Right forelimb (tissue), 1 donor: ENCODE results near the gene MRO.
A peak's percentile ranks its signal among the peaks of the same experiment; 100 is the strongest.
"Not testable (repeated sequence)": the region's sequence is repeated elsewhere in the genome, so short reads cannot be mapped to it uniquely, and the experiment has no call there.

Source experiments
- DNase-seq: peaks from one replicate; pipeline ENCODE4 v3.0.0-alpha.2; 2018

Gene MRO

DNA sequence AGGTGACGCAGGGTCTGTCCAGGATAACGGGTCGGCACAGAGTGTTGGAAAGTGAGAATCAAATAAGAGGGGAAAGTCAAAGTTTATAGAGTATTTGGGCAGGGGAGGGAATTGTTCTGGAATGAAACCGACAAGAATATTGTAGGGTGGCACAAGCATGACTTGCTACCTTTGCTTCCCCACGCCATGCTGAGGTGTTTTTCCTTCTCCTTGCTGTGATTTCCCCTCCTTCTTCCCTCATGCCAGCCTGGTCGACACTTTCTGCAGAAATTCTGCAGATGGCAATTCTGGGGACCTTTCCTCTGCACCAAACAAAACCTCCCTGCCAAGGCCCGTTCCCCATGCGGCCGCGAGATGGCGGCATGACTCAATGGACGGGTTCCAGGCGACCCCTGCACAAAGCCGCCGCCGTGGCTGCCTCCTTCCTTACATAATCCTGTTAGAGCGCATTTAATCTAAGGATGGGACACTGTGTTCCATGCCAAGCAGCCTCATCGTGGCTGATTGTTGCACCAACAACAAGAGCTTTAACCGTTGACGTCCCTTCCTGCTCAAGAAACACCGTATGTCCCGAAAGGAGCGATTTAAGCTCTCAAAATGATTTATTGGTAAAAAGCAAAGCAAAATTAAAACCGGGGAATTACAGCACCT is at the start of gene MRO:
Gene MRO, minus strand, starts transcription at position 289 of the 651 bp plus-strand sequence. CDS start 10,616 bp downstream, outside the sequence.
- peak; percentile 89 for DNase-seq

DNA sequence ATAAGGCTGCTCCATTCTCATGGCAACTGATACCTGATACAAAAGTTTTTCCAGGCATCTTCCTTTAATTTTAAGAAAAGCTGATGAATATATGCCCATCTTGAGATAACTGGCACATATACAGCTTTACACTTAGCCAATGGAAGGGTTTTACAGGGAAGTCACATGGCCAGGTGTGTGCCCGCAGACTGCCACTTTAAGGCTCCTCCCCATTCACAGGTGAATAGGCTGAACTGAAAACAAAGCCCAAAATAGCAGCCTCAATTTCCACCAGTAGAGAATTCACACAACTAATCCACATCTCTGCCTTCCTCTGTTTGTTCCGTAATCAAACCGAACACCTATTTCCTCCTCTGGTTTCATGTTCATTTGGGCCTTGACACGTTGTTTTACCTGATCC is 49.3 kb upstream of the MRO start:
- no peak for DNase-seq

DNA sequence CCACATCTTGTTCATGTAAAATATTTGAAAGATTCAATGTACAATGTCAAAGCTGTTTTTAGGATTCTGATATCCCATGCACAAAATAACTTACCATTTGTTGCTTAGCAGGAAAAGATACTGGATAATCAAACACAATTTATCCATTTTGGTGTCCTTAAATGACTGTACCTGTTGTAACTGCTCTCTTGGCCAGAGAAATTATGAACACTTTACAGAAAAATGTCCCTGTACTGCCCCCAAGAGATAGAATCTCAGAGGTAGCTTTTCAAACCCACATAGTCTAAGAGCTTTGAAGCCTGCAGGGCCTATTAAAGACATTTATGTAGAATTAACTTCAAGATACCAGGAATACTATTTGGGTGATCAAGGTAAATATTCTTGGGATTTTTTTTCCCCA is 46.9 kb upstream of the MRO start:
- DNase-seq, result no peak

DNA sequence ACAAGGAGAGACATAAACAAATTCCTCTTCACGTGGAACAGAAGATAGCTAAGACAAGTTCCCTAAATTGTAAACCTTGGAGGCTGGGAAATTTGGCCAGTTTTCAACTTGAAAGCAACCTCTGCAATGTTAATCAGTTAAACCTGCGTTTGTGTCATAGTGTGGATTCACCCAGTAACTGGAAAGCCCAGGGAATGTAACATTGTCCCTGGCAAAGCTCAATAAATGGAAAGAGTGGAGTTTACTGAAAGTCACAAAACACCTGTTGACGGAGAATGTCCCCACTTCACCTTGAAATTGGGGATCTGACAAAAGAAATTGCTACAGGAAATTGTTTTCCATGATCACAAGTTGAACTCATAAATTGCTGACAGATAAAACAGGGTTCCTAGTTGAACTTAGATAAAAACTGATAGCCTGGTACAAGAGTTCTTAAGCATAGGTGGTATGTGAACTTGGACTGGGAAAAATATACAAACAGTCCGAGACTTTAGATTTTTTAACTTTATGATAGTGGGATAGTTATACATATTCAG is 44.1 kb upstream of the MRO start:
- DNase-seq, result no peak

DNA sequence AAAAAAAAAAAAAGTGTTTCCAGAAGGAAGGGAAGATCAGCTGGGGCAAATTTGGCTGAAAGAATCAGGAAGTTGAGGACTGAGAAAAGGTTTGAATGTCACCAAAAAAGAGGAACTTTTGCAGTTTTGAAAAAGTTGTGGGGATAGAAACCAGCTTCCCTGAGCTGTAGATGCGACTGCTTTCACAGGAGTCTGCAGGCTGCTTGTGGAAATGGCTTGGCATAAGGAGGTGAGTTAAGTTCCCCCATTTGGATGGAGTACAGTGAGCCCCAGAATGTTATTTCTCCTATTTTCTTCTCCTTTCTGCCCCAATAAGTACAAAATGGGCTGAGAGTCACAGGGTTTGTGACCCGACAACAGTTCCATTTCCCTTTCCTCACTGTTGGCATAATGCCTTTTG is 42.6 kb upstream of the MRO start:
- DNase-seq, result no peak

DNA sequence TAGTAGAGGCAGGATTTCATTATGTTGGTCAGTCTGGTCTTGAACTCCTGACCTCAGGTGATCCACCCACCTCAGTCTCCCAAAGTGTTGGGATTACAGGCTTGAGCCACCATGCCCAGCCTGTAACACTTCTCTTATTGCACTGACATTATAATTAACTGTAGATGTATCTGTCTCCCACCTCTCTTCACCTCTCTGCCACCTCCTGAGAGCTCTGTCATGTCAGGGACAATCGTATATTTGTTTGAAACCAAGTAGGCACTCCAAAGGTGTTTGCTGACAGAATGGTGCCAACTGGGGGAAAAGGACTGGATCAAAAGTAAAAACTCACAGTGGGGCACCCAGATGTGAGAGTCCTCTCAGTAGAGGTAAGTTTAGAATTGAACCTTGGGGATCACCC is 41.8 kb upstream of the MRO start:
- no peak for DNase-seq

DNA sequence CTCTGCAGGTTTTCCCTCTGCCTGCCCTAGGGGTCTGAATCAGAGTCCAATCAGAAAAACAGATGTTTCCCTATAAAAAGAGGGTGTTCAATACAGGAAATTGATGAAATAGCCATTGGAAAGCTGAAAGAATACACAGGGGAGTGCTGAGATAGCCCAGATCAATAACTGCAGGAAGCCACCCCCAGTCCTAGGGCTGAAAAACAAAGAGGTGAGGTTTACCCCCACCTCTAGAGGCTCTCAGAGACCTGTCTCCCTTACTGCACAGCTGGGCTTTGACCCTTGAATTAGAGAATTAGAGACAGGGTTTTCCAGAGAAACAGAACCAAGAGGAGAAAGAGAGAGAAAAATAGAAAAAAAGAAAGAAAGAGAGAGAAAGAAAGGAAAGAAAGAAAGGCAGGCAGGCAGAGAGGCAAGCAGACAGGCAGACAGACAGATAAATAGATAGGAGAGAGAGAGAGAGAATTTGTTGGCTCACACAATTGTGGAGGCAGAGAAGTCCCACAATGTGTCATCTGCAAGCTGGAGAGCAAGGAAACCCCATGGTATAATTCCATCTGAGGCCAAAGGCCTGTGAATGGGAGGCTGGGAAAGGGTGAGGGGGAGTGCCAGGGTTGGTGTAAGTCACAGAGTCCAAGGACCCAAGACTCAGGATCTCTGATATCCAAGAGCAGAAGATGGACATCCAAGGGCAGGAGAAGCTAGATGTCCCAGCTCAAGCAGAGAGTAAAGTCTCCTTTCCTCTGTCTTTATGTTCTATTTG is 40.2 kb upstream of the MRO start:
- no peak for DNase-seq

DNA sequence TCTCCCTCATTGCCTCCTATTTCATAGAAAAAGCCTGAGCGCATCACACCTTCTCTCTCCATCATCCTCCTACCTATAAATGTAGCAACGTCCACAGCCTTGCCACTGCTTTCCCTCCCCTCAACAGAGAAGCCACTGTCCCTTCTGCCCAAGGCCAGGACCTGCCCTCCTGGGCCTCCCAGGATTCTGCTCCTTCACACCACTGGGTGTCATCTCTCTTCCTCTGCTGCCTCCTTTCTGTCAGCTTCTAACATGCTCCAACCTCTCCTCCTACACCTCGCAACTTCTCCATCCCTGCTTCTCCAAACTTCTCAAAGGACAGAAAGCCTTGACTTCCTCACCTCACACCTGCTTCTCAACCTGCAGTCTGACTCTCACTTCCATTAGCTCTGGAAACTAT is 37.9 kb upstream of the MRO start:
- no peak for DNase-seq

DNA sequence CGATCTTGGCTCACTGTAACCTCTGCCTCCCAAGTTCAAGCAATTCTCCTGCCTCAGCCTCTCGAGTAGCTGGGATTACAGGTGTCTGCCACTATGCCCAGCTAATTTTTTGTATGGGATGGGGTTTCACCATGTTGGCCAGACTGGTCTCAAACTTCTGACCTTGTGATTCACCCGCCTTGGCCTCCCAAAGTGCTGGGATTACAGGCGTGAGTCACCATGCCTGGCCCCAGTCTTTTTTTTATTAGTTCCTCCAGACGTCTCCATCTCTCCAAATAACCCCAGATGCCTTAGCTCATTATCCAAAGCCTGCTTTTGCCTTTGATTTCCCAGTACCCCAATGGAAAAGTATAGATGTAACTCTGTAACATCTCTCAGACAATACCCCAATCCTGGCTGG is 37.4 kb upstream of the MRO start:
- not testable (repeated sequence) for DNase-seq

DNA sequence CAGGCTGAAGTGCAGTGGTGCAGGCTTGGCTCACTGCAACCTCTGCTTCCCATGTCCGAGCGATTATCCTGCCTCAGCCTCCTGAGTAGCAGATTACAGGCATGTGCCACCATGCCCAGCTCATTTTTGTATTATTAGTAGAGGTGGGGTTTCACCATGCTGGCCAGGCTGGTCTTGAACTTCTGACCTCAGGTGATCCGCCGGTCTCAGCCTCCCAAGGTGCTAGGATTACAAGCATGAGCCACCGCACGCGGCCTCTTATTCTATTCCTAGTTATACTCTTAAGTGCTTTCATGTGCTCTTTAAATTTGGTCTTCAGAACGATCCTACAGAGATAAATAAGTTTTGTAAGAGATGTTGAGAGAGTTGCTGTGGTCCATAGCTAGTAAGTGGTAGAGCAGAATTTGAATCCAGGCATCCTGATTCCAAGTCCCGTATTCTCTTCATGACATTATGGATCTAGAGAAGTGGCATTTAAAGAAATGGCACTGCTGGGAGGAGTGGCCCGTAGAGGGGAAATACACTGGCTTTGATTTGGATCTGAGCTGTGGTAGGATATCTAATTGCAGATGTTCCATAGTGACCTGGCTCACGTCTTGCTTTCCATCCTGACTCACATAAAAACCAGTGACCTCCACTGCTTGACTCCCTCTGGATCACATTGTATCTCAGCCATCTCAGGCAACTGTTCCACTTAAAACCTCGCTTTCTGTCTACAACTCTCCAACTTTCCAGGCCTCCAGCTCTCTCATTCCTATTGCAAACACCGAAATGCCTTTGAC is 36.4 kb upstream of the MRO start:
- DNase-seq, result no peak

DNA sequence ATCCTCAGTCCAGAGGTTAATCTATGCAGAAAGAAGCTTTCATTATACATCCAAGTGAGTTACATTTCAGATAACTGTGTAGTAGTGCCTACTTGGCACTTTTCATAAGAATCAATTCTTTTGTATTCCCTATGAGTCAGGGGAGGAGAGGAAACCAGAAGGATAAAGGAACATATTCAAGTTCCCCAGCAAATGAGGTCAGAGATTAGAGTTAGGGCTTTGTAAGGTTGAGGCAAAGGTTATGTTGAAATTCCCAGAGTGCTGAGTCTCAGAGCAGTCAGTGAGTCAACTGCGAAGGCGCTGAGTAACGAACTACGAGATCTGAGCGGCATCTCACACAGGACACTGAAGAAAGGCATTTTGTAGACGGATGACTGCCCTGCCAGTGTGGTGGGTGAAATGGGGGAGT is 34.1 kb upstream of the MRO start:
- DNase-seq, result no peak

DNA sequence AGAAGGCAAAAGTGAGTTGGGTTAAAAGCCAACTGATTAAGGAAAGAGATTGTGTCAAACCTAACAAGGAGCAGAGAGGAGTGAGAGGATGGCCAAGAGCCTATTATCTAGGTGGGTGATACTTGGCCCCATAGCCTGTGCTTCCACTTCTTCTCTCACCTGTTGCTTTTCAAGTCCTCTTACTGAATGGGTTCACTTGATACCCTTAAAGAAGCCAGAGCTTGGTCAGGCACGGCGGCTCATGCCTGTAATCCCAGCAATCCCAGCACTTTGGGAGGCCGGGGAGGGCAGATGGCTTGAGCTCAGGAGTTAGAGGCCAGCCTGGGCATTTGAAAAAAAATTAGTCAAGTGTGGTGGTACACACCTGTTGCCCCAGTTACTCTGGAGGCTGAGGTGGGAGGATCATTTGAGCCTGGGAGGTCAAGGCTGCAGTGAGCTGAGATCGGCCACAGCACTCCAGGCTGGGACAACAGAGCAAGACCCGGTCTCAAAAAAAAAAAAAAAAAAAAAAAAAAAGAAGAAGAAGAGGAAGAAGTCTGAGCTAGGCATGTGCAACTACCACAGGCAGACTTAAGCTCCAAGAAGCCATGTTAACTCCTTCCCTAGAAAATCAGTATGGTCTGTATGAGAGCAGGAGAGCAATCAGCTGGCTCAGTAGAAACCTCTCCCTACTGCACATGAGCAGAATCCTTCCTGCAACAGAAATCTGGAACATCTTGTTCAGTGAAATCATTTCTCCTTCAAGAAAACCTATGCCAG is 30.7 kb upstream of the MRO start:
- no peak for DNase-seq

DNA sequence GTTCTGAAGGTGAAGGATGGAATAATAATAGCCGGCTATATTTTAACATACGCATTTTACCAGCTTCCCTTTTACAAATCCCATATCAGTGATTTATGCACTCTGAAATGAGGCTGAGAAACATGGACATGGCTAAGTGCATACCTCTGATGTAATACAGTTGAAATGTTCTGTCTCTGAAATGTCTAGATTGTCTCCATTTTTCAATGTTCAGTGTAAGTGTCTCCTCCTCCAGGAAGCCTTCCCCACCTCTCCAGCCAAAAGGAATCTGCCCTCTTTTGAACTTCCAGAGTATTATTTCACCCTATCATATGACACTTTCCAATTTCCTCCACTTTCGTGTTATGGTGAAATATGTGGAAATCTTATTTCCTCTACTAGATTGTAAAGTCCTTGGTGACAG is 29.6 kb upstream of the MRO start:
- DNase-seq, result no peak

DNA sequence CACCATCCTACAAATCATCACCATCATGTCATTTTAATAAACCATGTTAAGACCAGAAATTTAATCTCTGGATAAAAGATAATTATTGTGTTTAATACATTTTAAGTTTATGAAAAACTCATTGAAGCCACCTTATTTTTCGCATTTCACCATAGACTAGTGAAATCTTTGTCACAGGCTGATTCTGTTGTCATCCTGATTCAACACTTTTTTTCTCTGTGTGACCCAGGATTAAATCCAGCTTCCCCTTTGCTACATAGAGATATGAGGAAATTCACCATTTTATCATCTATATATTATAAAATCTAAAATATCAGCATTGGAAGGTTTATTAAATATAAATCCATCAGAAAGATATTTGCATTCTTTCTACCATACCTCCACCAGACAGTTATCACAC is 29.2 kb upstream of the MRO start:
- DNase-seq, result no peak

DNA sequence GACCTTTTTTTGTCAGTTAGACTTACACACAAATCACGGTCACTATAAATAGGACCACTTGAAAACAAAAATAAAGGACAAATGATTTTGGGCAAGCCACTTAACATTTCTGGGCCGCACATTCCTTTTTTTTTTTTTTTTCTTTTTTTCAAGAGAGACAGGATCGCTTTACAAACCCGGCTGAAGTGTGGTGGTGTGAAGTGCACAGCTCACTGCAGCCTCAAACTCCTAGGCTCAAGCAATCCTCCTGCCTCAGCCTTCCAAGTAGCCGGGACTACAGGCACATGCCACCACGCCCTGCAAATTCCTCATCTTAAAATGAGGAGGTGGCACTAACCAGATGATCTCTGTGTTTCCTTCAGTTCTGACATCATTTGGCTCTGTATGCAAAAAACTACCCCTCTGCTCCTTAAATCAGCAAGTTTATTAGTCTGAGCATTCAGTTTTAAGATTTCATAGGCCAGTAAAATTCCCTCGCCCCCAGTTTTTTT is 28.3 kb upstream of the MRO start:
- DNase-seq, result no peak

DNA sequence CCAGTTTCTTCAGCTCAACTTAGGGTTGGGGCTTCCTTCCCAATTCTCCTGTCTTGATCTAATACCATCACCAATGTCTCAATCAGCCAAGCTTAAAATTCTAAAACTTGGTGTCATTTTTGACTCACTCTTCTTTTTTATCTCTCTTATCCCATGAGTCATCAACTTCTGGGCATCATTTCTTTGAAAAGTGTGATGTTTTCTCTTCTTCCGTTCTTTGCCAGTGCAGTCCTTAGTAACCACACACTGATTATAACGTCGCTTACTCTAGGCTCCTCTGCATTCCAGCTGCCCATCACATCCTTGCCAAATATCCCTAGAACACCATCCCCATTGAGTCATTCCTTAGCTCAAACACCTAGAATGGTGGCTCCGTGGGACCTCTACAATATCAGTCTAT is 27.4 kb upstream of the MRO start:
- DNase-seq, result no peak

DNA sequence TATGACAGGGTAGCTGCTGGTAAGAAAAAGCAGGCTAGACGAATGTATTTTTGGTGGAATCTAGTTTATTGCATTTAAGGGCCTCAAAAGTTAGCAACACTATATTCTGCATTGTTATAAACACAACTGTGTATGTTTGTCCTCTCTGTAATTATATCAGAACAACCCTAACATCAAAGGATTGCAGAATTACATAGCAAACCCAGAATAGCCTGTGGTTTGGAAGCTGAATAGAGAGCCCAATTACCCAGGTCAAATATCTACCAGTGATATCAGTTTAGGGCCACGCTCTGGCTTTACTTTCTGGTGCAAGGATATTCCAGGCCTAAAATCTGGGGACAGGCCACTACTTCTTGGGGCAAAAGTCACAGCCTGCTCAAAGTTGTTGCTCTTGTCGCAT is 25.1 kb upstream of the MRO start:
- no peak for DNase-seq

DNA sequence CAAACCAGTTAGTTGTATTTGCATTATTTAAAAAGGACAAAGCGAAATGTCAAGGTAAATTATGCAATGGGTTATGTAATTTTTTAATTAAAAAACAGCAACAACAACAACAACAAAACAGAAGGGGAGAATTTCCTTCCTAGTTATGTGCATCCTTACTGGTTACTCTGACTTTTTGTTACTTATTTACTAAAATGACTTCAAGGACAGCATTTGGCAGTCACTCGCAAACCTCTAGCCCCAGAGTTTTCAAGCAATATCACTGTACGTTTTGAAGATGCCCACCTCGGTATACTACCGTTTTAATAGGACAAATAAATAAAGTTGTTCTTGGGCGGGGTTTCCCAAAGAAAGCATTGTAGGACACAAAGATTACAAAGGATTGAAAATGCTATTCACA is 24.7 kb upstream of the MRO start:
- no peak for DNase-seq

DNA sequence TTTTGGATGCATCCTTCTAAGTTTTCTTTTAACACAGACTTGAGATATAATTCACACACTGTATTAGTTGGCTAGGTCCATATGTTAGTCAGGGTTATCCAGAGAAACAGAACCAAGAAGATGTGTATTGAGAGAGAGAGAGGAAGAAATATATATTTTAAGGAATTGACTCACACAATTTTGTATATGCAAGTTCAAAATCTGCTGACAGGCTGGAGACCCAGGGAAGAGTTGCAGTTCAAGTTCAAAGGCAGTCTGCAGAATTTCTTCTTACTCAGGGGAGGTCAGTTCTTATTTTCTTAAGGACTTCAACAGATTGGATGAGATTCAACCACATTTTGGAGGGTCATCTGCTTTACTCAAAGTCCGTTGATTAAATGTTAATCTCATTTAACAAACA is 23.0 kb upstream of the MRO start:
- DNase-seq, result no peak

DNA sequence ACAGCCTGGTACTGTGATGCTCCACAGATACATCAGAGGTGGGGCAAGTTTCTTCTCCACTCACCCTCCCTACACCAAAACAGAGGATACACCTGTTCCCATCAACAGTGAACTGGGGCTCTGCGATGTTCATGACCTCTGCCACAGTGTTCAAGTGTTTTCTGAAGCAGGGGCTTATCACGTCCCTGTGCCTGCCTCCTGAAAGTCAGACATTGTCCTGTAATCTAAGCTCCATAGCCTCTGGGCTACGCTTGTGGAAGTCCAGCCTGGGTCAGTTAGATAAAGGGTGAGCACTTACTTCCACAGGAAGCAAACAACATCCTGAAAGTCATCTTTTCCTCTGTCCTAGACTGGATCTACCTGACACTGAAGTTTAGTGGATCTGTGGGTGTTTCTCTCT is 20.2 kb upstream of the MRO start:
- DNase-seq, result no peak

DNA sequence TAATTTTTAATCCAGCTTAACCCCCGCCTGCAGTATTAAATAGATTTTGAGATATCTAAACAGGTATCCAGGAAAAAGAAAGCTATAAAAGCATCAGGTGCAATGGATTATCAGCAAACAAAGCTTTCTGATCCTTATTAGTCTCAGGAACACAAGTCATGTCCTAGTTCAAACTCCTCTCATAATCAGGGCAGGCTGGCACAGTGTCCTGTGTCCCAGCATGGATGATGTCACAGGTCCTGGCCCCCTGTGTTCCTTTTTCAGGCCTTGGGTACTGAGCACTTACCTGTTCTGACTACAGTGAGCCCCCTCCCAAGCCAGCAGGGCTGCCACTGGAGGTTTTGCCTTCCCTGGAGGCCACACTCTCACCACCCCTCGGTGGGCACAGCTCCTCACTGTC is 19.5 kb upstream of the MRO start:
- no peak for DNase-seq

DNA sequence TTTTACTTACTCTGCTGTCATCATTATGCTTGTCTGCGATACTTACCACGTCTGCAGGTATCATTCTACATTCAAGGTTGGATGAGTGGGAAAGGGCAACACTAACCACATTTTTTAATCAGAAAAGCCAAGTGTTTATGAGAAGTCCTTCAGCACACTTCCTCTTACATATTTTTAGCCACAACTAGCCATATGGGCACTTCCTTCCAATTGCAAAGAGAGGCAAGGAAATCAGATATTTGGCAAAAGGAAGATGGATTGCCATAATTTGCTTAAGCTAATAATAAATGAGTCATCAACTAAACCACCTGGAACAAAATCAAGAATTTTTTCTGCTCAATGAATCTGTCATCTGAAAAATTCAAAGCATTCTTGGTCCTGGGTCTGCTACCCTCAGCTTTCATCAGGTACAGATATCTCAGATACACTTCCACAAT is 16.7 kb upstream of the MRO start:
- no peak for DNase-seq

DNA sequence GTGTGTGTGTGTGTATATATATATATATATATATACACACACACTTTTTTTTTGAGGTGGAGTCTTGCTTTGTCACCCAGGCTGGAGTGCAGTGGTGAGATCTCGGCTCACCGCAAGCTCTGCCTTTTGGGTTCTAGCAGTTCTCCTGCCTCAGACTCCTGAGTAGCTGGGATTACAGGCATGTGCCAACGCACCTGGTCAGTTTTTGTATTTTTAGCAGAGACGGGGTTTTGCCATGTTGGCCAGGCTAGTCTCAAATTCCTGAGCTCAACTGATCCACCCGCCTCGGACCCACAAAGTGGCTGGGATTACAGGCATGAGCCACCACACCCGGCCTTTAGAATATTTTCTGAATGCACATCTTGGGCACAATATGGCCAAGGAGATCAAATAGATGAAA is 13.7 kb upstream of the MRO start:
- not testable (repeated sequence) for DNase-seq
